WTC11 (cell line): ENCODE results near the gene IL1RAPL1. TPM values are rescaled to one million over a fixed set of nuclear protein-coding genes. Genes with fewer than 3 reads are reported as not detected.

Experiments used
- ATAC-seq: fragments of 200-7000 bp; cut with Tn5 transposase; 2 replicates; pipeline ENCODE4 v1.10.0; 2021; ENCODE audit warnings: mild to moderate bottlenecking, moderate library complexity
- CTCF ChIA-PET: fragments of 300-600 bp; sonication (Branson Sonifier 250); formaldehyde crosslinking; loops from one replicate; lab custom pipeline; 2021; ENCODE audit warnings: antibody characterized with exemption; lab: Charles Lee
- POLR2A ChIA-PET: fragments of 350-600 bp; sonication (Branson Sonifier 250); formaldehyde crosslinking; loops from one replicate; lab custom pipeline; 2021; ENCODE audit warnings: antibody characterized with exemption; lab: Charles Lee
- DNase-seq: peaks from one replicate; pipeline ENCODE4 v3.0.0; 2021; ENCODE audit warnings: low spot score
- H3K27ac Mint-ChIP-seq: 2 replicates; pipeline ENCODE4 v1.8.0; 2021; ENCODE audit warnings: mixed read lengths
- H3K27me3 Mint-ChIP-seq: 2 replicates; pipeline ENCODE4 v1.8.0; 2021; ENCODE audit warnings: low read depth, mild to moderate bottlenecking, moderate library complexity, mixed read lengths
- H3K36me3 Mint-ChIP-seq: 2 replicates; pipeline ENCODE4 v1.8.0; 2021; ENCODE audit warnings: mixed read lengths
- H3K4me1 Mint-ChIP-seq: 2 replicates; pipeline ENCODE4 v1.8.0; 2022; ENCODE audit warnings: mixed read lengths
- H3K4me3 Mint-ChIP-seq: 2 replicates; pipeline ENCODE4 v1.8.0; 2021; ENCODE audit warnings: mild to moderate bottlenecking, moderate library complexity, mixed read lengths
- H3K9me3 Mint-ChIP-seq: 2 replicates; pipeline ENCODE4 v1.8.0; 2021; ENCODE audit warnings: mixed read lengths
- AR ChIP-seq: fragments of 250-450 bp; sonication (Bioruptor Pico); IDR thresholded peaks from 2 replicates; pipeline ENCODE4 v1.9.0; 2021; ENCODE audit warnings: mild to moderate bottlenecking
- CREB1 ChIP-seq: sonication (generic); formaldehyde crosslinking; IDR thresholded peaks from 2 replicates; pipeline ENCODE4 v1.8.0; 2023; ENCODE audit warnings: mild to moderate bottlenecking, missing genetic modification reagents
- CREM ChIP-seq: sonication (generic); formaldehyde crosslinking; IDR thresholded peaks from 2 replicates; pipeline ENCODE4 v1.8.1; 2022; ENCODE audit warnings: mild to moderate bottlenecking, missing genetic modification reagents, moderate library complexity
- E2F1 ChIP-seq: sonication (generic); formaldehyde crosslinking; IDR thresholded peaks from 2 replicates; pipeline ENCODE4 v1.8.0; 2022; ENCODE audit warnings: mild to moderate bottlenecking, missing genetic modification reagents
- E2F5 ChIP-seq: sonication (generic); formaldehyde crosslinking; IDR thresholded peaks from 2 replicates; pipeline ENCODE4 v1.8.1; 2022; ENCODE audit warnings: mild to moderate bottlenecking, moderate library complexity, missing genetic modification reagents
- ELF4 ChIP-seq: sonication (generic); formaldehyde crosslinking; IDR thresholded peaks from 2 replicates; pipeline ENCODE4 v1.8.1; 2022; ENCODE audit warnings: low read depth, mild to moderate bottlenecking, moderate library complexity, missing genetic modification reagents
- EMX1 ChIP-seq: fragments of 250-450 bp; sonication (Bioruptor Pico); IDR thresholded peaks from 2 replicates; pipeline ENCODE4 v1.8.0; 2021; ENCODE audit warnings: mild to moderate bottlenecking
- ETV6 ChIP-seq: sonication (generic); formaldehyde crosslinking; IDR thresholded peaks from 2 replicates; pipeline ENCODE4 v1.8.1; 2022; ENCODE audit warnings: mild to moderate bottlenecking, missing genetic modification reagents
- GTF2I ChIP-seq: fragments of 250-450 bp; sonication (Bioruptor Pico); conservative IDR thresholded peaks from 2 replicates; pipeline ENCODE4 v1.4.0; 2021; ENCODE audit warnings: mild to moderate bottlenecking
- HMGA2 ChIP-seq: fragments of 250-450 bp; sonication (Bioruptor Pico); IDR thresholded peaks from 2 replicates; pipeline ENCODE4 v1.4.0; 2021; ENCODE audit warnings: mild to moderate bottlenecking, moderate library complexity
- JUN ChIP-seq: sonication (generic); formaldehyde crosslinking; IDR thresholded peaks from 2 replicates; pipeline ENCODE4 v1.8.0; 2023; ENCODE audit warnings: mild to moderate bottlenecking, missing genetic modification reagents
- NFE2L1 ChIP-seq: sonication (generic); formaldehyde crosslinking; IDR thresholded peaks from 2 replicates; pipeline ENCODE4 v1.8.1; 2023; ENCODE audit warnings: missing genetic modification reagents
- NR1H2 ChIP-seq: sonication (generic); formaldehyde crosslinking; IDR thresholded peaks from 2 replicates; pipeline ENCODE4 v1.9.0; 2021; ENCODE audit warnings: mild to moderate bottlenecking, moderate library complexity, missing genetic modification reagents
- SP1 ChIP-seq: sonication (generic); formaldehyde crosslinking; conservative IDR thresholded peaks from 2 replicates; pipeline ENCODE4 v1.8.1; 2022; ENCODE audit warnings: missing genetic modification reagents
- TCF7 ChIP-seq: sonication (generic); formaldehyde crosslinking; IDR thresholded peaks from 2 replicates; pipeline ENCODE4 v1.8.0; 2022; ENCODE audit warnings: mild to moderate bottlenecking, low read depth, missing genetic modification reagents, moderate library complexity
- TP53 ChIP-seq: sonication (generic); formaldehyde crosslinking; IDR thresholded peaks from 2 replicates; pipeline ENCODE4 v1.8.1; 2023; ENCODE audit warnings: mild to moderate bottlenecking, missing genetic modification reagents
- ZBTB21 ChIP-seq: sonication (generic); formaldehyde crosslinking; IDR thresholded peaks from 2 replicates; pipeline ENCODE4 v1.8.1; 2023; ENCODE audit warnings: mild to moderate bottlenecking, missing genetic modification reagents, borderline replicate concordance
- ZNF263 ChIP-seq: sonication (generic); formaldehyde crosslinking; IDR thresholded peaks from 2 replicates; pipeline ENCODE4 v1.8.1; 2022; ENCODE audit warnings: low read depth, mild to moderate bottlenecking, moderate library complexity, missing genetic modification reagents
- ZNF317 ChIP-seq: sonication (generic); formaldehyde crosslinking; IDR thresholded peaks from 2 replicates; pipeline ENCODE4 v1.8.1; 2023; ENCODE audit warnings: low read depth, mild to moderate bottlenecking, moderate library complexity, missing genetic modification reagents, borderline replicate concordance
- ZNF396 ChIP-seq: fragments of 250-450 bp; sonication (Bioruptor Pico); IDR thresholded peaks from 2 replicates; pipeline ENCODE4 v1.8.0; 2021; ENCODE audit warnings: mild to moderate bottlenecking, moderate library complexity, borderline replicate concordance
- ZNF416 ChIP-seq: fragments of 250-450 bp; sonication (Bioruptor Pico); IDR thresholded peaks from 2 replicates; pipeline ENCODE4 v1.9.0; 2021; ENCODE audit warnings: mild to moderate bottlenecking, inconsistent platforms
- ZNF532 ChIP-seq: fragments of 250-450 bp; sonication (Bioruptor Pico); IDR thresholded peaks from 2 replicates; pipeline ENCODE4 v1.9.0; 2021; ENCODE audit warnings: mild to moderate bottlenecking, borderline replicate concordance
- total RNA-seq: library from RNA; stranded (reverse); gene quantifications from 3 replicates; pipeline ENCODE4 v1.2.3, GENCODE V29; 2021
- TF ChIP-seq, protein P1 (sequence below): fragments of 250-450 bp; sonication (Bioruptor Pico); conservative IDR thresholded peaks from 2 replicates; pipeline ENCODE4 v1.9.0; 2021; ENCODE audit warnings: mild to moderate bottlenecking

The IL1RAPL1 gene
- total RNA-seq, 1 experiment from 2014 or later, result 0.13 TPM

GRCh38 chrX:29518100-29518499, 930.9 kb downstream of the IL1RAPL1 start:
- Mint-ChIP-seq H3K27ac (no peak overlapping the region), H3K4me1 (no peaks in the 10 kb centered on the region), H3K27me3 (no peaks in the 10 kb centered on the region), H3K4me3 (no peak overlapping the region), H3K36me3 (no peaks in the 10 kb centered on the region), H3K9me3 (no peaks in the 10 kb centered on the region)
- TF ChIP-seq ZNF396 (CRISPR knock-in tag) (no peak), ZNF532 (CRISPR knock-in tag) (no peak), TP53 (CRISPR knock-in tag) (no peak), ELF4 (CRISPR knock-in tag) (no peak), EMX1 (CRISPR knock-in tag) (no peak), NFE2L1 (CRISPR knock-in tag) (no peak), ZNF416 (no peak), ETV6 (no peak), GTF2I (CRISPR knock-in tag) (no peak)
- DNase-seq (no peak), ATAC-seq (no peak)
- ChIA-PET POLR2A (no interaction called here), CTCF (no interaction called here)

DNA sequence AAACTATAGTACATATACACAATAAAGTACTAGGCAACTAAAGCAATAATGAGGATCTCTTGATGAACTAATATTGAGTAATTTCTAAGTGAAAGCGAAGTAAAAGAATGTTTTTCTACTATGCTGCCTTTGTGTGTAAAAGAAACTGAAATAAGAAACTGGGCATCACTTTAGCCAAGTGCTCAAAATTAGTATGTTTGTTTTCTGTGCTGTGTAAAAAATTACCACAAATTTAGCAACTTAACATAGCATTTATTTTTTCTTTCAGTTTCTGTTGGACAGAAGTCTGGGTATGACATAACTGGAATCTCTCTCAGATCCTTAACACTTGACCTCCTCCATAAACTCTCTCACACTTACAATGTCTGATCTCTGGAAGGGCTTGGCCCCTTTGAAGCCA, 941.0 kb downstream of the IL1RAPL1 start:
- no peaks in the 10 kb centered on the region for H3K27me3 Mint-ChIP-seq
- ChIA-PET POLR2A (no interaction called here), CTCF (no interaction called here)
- DNase-seq (no peak), ATAC-seq (no peak)
- TF ChIP-seq, protein P1, sequence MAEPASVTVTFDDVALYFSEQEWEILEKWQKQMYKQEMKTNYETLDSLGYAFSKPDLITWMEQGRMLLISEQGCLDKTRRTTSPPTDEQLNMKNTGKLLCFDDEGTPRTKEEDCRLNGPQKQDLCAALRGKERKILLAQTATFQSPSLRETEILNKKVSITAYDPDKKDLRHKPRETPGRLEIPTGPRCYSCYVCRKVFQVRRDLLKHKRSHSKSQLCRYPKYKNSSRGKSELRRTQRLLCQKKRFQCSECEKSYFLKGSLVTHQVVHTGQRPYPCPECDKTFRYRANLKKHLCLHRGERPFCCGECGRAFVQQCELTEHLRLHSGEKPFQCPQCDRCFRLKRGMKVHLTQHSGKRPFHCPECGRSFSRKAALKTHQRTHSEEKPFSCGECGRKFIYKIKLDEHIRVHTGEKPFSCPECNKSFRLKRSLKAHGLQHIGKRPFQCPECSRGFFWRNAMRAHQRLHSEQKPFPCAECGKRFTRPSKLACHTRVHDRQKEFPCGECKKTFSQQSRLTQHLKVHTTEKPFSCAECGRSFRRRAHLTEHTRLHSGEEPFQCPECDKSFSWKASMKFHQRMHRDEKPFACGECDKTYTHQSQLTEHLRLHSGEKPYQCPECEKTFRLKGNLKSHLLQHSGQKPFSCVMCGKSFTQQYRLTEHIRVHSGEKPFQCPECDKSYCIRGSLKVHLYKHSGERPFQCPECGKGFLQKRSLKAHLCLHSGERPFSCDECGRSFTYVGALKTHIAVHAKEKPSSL, result no peak
- TF ChIP-seq ZNF263 (CRISPR knock-in tag) (no peak), AR (CRISPR knock-in tag) (no peak), CREB1 (no peak), NR1H2 (CRISPR knock-in tag) (no peak), TCF7 (no peak), E2F1 (CRISPR knock-in tag) (no peak), E2F5 (CRISPR knock-in tag) (no peak), ZNF317 (no peak), JUN (CRISPR knock-in tag) (no peak), CREM (CRISPR knock-in tag) (no peak), SP1 (CRISPR knock-in tag) (no peak), HMGA2 (no peak), EMX1 (CRISPR knock-in tag) (no peak), GTF2I (CRISPR knock-in tag) (no peak), ZBTB21 (CRISPR knock-in tag) (no peak)
- no peak overlapping the region for H3K27ac Mint-ChIP-seq
- H3K9me3 Mint-ChIP-seq, result no peaks in the 10 kb centered on the region
- H3K4me3 Mint-ChIP-seq, result no peak overlapping the region
- no peaks in the 10 kb centered on the region for H3K4me1 Mint-ChIP-seq
- no peaks in the 10 kb centered on the region for H3K36me3 Mint-ChIP-seq
